ENCODE data around the gene KCNN3. TPM values are rescaled to one million over a fixed set of nuclear protein-coding genes. Genes with fewer than 3 reads are reported as not detected.

KCNN3 gene
- total and polyA plus RNA-seq, 2 of the 8 experiments (the other 6 are each of a cell fraction or from before 2014, with no cell fraction given) = 2.8 to 3.7 TPM

- Histone ChIP-seq H2BK5ac (ENCODE audit: low read depth, low read length) (no peak overlapping the region), H3K9ac (replicated peaks in 1 of 4; ENCODE audit: extremely low read depth in 1 of 4, low read depth in 3 of 4, low read length in 3 of 4) (no peak overlapping the region), H2BK12ac (ENCODE audit: low read depth, low read length) (no peak overlapping the region), H4K8ac (ENCODE audit: extremely low read depth, insufficient read depth, low read length) (no peak overlapping the region), H3K27me3 (replicated peaks in 1 of 4; ENCODE audit: control insufficient read depth in 3 of 4, extremely low read depth in 1 of 4, insufficient read depth in 3 of 4, low read length in 3 of 4) (no peaks in the 10 kb centered on the region), H3K27ac (ENCODE audit: low read depth, low read length) (no peak overlapping the region), H3K4ac (replicated peaks; ENCODE audit: insufficient read length, low read depth, low read length) (no peak overlapping the region), H3K36me3 (ENCODE audit: control insufficient read depth in 2 of 4, insufficient read depth in 4 of 4, low read length in 3 of 4) (no peaks in the 10 kb centered on the region), H3K79me2 (ENCODE audit: control insufficient read depth in 1 of 2, insufficient read depth in 2 of 2, low read length in 2 of 2) (no peaks in the 10 kb centered on the region), H2AK5ac (ENCODE audit: low read depth, low read length) (no peak overlapping the region), H3K9me3 (ENCODE audit: insufficient read depth in 2 of 2, low read depth in 1 of 2, low read length in 1 of 2) (0 out of 4 replicates have a peak, but pooled peaks cover 0 to 3% of the 10 kb centered on the region in 2 experiments), H3K4me3 (ENCODE audit: extremely low read depth in 1 of 4, insufficient read depth in 2 of 4, low read depth in 3 of 4, low read length in 4 of 4) (no peak overlapping the region), H3K56ac (replicated peaks; ENCODE audit: insufficient read length, low read depth, low read length) (no peak overlapping the region), H2AFZ (ENCODE audit: low read length) (no peak overlapping the region), H2BK15ac (ENCODE audit: low read length) (no peak overlapping the region), H2BK20ac (ENCODE audit: low read length) (no peak overlapping the region), H2BK120ac (replicated peaks; ENCODE audit: low read depth, low read length) (no peak overlapping the region), H3K23ac (ENCODE audit: insufficient read length) (no peak overlapping the region), H3K79me1 (ENCODE audit: low read depth, low read length) (no peaks in the 10 kb centered on the region), H3K4me1 (replicated peaks in 1 of 4; ENCODE audit: control insufficient read depth in 3 of 4, insufficient read depth in 4 of 4, low read length in 3 of 4) (peaks cover 0 to 11% (median 8%) of the 10 kb centered on the region in 4 experiments; a peak in 6 of 7 replicates), H3K4me2 (ENCODE audit: insufficient read depth in 1 of 2, low read depth in 2 of 2, low read length in 2 of 2) (no peak overlapping the region), H3K23me2 (ENCODE audit: low read depth, low read length) (no peaks in the 10 kb centered on the region), H3K18ac (ENCODE audit: extremely low read depth, low read length) (no peak overlapping the region), H4K20me1 (replicated peaks in 1 of 2; ENCODE audit: control insufficient read depth in 1 of 2, insufficient read depth in 2 of 2, low read length in 2 of 2) (no peaks in the 10 kb centered on the region), H3K14ac (ENCODE audit: insufficient read length) (no peak overlapping the region), H4K5ac (ENCODE audit: insufficient read length, low read depth, low read length) (no peak overlapping the region), H4K91ac (replicated peaks; ENCODE audit: insufficient read length, low read length) (no peak overlapping the region)
- FAIRE-seq (no peak), DNase-seq (ENCODE audit: low read depth in 1 of 2, low spot score in 2 of 2) (no peak)
- POLR2A ChIA-PET (ENCODE audit: partially characterized antibody) = interaction anchor here (0.5 to 1.1 kb wide), 3 partner anchors 21 to 399 kb away, joined by 3 read pairs; partner anchors contain the start of gene KRTCAP2
- TF ChIP-seq, protein P1, sequence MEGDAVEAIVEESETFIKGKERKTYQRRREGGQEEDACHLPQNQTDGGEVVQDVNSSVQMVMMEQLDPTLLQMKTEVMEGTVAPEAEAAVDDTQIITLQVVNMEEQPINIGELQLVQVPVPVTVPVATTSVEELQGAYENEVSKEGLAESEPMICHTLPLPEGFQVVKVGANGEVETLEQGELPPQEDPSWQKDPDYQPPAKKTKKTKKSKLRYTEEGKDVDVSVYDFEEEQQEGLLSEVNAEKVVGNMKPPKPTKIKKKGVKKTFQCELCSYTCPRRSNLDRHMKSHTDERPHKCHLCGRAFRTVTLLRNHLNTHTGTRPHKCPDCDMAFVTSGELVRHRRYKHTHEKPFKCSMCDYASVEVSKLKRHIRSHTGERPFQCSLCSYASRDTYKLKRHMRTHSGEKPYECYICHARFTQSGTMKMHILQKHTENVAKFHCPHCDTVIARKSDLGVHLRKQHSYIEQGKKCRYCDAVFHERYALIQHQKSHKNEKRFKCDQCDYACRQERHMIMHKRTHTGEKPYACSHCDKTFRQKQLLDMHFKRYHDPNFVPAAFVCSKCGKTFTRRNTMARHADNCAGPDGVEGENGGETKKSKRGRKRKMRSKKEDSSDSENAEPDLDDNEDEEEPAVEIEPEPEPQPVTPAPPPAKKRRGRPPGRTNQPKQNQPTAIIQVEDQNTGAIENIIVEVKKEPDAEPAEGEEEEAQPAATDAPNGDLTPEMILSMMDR (IDR thresholded peaks at IDR 0.05; ENCODE audit: control extremely low read depth in 1 of 3, insufficient read depth in 1 of 3, low read depth in 1 of 3, low read length in 3 of 3) = peak; percentile 8 to 24 (median 14); a peak in 2 of 4 replicates
- no peak for TF ChIP-seq SUZ12 (IDR thresholded peaks at IDR 0.05; ENCODE audit: low read length)
- CTCF ChIA-PET (ENCODE audit: partially characterized antibody) = interaction anchor here (0.9 to 9.6 kb wide), 22 partner anchors 8 to 310 kb away, joined by 3 to 56 read pairs (median 4); no protein-coding TSS in a partner anchor
- WGBS, 2 experiments (ENCODE audit: extremely low coverage in 1 of 2, insufficient coverage in 1 of 2, insufficient read length in 1 of 2, insufficient replicate concordance in 2 of 2, low coverage in 1 of 2, low lambda C conversion rate in 2 of 2, missing lambda C conversion rate in 1 of 2) = 94% methylated on average over 7 of the region's 7 CpGs; no CpG with 5 or more reads in 1 of the 2 experiments
These were observed 95.8 kb downstream of the KCNN3 start for GRCh38 chr1:154774175-154774855.
